NCI-H345 treated with DMSO at 0.1 percent for 48 hours (cell line): ENCODE measurements around the gene ASPDH.
"Not testable (repeated sequence)": the region's sequence is repeated elsewhere in the genome, so short reads cannot be mapped to it uniquely, and the experiment has no call there.

ENCODE experiments used
- DNase-seq: peaks from one replicate; lab custom pipeline; 2025; ENCODE audit not compliant: unreplicated experiment; lab: John Stamatoyannopoulos, UW

Gene ASPDH

DNA sequence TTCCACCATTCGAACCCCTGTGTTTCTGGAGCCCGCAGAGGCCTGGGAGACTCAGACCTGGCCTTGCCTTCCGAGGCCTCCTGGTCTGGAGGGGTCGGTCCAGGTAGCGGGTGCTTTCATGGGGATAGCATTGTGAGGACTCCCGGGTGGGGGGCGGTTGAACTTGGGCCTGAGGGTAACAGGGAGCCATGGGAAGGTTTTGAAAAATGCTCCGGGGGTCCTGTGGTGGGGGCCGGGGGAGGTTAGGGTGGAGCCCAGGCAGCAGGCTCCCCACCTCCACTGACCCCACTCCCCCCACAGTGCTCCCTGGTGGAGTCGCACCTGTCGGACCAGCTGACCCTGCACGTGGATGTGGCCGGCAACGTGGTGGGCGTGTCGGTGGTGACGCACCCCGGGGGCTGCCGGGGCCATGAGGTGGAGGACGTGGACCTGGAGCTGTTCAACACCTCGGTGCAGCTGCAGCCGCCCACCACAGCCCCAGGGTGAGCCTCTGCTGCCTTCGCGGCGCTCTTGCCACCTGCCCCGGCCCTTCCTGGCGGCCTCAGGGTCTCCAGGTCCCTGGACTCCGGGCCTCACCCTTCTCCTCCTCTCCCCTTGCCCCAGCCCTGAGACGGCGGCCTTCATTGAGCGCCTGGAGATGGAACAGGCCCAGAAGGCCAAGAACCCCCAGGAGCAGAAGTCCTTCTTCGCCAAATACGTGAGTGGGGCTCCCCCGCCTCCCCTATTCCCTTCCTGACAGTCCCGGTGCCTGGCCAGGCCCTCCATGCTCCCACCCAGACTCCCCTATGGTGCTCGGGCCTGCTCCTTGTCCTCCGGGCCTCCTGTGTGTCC, 33.2 kb downstream of the ASPDH start:
- no peak for DNase-seq

DNA sequence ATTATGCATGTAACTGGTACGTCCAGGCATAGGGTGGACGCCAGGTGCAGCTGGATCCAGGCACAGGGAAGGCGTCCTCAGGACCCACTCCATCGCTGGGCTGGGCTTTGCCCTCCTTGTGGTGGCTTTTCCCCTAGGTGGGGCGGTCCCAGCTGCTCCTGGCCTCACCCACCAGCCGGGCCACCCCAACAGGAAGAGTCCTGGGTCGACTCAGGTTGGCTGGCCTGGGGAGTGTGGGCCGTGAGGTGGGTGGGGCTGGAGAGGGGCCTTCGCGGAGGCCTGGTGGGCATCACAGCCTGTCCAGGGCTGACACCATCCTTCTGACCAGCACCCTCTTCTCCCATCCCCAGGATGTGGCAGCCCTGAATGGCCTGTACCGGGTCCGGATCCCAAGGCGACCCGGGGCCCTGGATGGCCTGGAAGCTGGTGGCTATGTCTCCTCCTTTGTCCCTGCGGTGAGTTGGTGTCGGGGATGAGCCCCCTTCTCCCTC, 33.9 kb downstream of the ASPDH start:
- DNase-seq: no peak

DNA sequence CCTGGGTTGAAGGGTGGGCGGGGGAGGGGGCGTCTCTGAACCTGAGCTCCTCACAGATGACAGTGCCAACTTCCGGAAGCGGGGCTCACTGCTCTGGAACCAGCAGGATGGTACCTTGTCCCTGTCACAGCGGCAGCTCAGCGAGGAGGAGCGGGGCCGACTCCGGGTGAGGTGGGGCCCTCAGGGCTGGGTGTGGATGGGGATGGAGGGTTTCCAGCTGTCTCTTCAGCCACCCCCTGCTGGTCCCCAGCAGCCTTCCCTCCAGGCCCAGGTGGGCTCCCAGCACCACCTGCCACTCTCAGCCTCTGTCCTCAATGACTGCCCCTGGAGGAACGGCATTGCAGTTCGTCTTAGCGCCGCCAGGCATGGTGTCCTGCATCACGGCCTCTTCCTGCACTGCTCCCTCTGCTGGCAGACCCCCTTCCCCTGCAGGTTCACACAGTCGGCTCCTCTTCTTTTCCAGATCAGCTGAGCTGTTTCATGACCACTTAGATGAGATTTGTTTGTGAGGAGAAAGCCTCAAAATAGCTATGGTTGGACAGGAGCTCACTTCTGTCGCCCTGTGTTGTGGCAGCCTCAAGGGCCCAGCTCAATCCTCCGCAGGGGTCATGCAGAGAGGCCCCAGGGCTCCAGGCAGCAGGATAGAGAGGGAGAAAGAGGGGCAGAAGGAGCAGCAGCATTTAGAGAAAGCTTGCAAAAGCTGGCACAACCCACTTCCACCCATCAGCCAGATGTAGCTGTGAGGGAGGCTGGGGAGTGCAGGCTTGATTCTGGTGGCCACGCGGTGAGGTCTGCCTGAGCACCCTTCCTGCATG, 34.6 kb downstream of the ASPDH start:
- DNase-seq: no peak

DNA sequence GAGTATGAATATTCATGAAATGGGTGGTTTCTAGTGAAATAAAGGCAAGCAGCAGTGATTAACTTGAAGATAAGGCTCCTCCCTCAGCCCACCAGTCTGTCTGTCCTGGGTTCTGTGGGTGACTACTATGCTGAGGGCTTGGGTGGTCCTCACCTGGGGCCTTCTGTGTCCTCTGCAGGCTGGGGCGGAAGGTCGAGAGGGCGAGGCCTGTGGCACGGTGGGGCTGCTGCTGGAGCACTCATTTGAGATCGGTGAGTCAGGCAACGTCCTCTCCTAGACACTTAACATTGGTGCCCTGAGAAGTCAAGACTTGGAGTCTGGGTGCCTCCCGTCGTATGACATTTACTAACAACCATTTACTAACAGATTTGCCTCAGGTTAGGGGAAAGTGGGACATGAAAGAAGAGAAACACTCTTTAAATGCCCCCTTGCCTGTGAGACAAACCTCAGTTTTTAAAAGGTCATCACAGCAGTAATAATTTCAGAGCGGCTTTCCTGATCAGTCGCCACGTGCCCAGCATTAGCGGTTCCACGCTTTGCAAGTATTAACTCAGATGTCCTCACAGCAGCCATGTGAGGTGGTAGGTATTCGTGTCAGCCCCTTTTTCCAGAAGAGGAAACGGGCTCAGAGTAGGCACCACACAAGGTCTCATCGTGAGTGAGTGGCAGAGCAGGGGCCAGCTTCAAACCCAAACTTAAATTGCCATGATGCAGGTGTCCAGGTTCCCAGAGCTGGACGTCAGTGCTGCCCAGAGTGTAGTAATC, 35.8 kb downstream of the ASPDH start:
- no peak for DNase-seq

DNA sequence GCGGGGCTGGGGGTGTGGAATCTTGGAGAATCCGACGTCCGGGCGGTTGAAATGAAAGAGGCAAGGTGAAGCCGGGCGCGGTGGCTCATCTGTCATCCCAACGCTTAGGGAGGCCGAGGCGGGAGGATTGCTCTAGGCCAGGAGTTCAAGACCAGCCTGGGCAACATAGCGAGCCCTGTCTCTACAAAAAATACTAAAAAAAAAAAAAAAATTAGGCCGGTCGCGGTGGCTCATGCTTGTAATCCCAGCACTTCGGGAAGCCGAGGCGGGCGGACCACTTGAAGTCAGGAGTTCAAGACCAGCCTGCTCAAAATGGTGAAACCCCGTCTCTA, 36.8 kb downstream of the ASPDH start:
- no peak for DNase-seq

DNA sequence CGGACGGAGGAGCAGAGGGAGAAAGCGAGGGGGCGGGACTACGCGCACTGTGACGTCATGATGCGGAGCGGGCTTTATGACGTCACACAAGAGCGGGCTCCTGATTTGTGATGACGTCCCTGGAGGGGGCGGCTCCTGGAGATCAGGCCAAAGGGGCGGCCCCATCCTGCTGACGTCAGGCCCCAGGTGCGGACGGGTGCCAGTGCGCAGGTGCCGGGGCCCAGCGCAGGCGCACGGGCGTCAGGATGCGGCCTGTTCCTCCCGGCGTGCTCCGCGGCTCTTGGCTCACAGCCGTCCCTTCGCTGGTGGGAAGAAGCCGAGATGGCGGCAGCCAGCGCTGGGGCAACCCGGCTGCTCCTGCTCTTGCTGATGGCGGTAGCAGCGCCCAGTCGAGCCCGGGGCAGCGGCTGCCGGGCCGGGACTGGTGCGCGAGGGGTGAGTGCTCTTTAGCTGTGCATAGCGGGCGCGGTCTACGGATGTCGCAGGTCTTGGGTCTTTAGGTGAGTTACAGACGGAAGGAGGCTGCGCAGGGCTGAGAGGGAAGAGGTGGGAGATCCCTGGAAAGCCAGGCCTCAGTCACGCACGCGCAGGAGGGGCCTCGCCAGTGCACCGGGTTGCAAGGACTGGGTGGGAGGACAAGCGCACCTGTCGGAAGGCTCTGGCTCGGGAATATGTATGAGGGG, 37.3 kb downstream of the ASPDH start, which contains the start of the genes EMC10 and GARIN5A:
Gene EMC10, plus strand, starts transcription at position 284 of the 683 bp plus-strand sequence. Its CDS starts 38 bp downstream, at position 322.
Gene GARIN5A, minus strand, starts transcription at position 625 of the 683 bp plus-strand sequence. Its CDS starts 460 bp downstream, at position 165.
- DNase-seq: peak; percentile 73

DNA sequence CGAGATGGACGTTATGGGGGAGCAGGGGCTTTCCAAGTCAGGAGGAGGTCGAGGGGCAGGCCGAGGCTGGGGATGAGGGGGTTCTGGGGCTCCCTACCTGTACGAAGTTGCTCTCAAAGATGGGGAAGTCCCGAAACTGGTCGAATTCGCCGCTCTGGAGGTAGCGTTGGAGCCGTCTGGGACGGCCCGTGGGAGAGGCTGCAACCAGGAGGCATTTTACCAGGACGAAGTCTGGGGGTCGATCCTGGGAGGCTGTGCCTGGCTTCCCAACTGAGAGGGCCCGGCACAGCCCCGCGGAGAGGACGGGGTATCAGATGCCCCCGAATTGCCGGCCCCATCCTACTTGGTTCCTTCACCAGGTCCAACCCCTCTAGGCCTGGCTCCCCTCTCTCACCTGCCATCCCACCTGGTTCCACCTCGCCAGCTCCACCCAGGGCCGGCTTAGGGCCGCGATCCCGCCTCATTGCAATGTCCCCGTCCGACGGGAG, 37.9 kb downstream of the ASPDH start:
- no peak for DNase-seq

DNA sequence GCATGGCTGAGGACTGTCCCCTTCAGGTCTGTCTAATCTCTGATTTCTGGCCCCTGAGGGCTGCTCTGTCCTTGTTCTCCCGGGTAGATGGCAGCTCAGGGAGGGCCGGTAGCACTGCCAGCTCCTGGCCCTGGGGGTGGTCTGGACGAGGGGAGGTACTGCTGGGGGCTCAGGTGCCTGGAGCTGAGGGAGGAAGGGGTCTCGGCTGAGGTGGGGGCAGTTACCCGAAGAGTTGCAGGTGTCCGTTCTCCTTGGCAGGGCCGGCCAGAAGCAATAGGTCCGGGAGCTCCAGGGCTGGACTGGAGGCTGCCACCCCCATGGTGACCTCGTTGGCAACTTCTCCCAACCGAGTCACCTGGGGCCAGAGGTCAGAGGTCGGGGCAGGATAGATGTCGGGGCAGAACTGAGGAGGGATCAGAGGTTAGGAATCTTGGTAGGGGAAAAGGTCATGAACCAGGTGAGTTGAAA, 38.6 kb downstream of the ASPDH start:
- no peak for DNase-seq

DNA sequence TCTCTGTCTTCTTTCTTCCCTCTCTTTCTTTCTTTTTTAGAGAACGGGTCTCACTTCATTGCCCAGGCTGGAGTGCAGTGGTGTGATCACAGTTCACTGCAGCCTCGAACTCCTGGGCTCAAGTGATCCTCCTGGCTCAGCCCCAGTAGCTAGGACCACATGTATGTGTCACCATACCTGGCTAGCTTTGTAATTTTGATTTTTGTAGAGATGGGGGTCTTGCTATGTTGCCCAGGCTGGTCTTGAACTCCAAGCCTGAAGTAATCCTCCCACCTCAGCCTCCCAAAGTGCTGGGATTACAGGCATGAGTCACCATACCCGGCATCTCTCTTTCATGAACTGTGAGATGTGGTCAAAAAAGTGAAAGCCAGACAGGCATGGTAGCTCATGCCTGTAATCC, 40.4 kb downstream of the ASPDH start:
- not testable (repeated sequence) for DNase-seq

DNA sequence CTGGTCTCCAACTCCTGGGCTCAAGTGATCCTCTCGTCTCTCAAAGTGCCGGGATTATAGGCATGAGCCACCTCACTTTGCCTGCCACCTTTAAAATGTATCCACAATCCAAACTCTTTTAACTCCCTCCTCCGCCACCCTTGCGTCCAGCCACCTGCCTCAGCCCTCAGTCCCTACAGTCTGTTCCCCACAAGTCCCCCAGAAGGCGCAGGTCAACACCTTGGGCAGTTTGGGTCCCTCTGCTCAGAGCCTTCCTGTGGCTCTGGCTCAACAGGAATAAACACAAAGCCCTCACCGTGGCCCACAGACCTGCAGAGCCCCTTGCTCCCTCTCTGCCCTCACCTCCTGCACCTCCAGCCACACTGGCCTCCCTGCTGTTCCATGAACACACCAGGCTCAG, 44.9 kb downstream of the ASPDH start:
- no peak for DNase-seq

DNA sequence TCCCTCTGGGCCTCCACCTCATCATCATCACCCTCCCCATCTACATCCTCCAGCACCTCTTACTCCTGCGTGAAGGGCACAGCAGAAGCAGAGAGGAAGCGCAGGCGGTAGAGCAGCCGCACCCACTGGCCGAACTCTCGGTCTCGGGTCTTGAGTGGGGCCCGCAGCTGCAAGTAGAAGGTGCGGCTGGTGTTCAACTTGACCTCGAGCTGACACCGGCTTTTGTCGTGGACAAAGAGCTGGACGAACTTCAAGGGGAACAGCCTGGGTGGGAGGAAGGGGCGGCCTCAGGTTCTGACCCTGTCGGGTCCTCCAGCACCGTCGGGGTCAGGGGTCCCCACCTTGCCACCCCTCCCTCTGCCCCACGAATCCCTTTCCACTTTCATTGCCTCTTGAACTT, 46.1 kb downstream of the ASPDH start:
- no peak for DNase-seq

DNA sequence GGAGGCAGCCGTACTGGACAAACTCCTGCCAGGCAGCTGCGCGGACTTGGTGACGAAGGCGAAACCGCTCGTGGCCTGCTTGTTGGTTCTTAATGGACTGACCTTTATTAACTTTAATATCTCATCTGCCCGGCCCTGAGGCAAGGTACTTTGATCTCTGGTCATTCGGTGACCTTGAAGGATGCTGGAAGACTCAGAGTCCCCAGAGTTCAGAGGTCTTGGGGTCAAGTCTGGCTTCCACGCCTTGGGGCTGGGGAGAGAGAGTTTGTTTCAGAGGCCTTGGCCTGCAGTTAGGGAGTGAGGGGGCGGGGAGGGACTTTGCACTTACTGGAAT, 47.0 kb downstream of the ASPDH start:
- DNase-seq: no peak

DNA sequence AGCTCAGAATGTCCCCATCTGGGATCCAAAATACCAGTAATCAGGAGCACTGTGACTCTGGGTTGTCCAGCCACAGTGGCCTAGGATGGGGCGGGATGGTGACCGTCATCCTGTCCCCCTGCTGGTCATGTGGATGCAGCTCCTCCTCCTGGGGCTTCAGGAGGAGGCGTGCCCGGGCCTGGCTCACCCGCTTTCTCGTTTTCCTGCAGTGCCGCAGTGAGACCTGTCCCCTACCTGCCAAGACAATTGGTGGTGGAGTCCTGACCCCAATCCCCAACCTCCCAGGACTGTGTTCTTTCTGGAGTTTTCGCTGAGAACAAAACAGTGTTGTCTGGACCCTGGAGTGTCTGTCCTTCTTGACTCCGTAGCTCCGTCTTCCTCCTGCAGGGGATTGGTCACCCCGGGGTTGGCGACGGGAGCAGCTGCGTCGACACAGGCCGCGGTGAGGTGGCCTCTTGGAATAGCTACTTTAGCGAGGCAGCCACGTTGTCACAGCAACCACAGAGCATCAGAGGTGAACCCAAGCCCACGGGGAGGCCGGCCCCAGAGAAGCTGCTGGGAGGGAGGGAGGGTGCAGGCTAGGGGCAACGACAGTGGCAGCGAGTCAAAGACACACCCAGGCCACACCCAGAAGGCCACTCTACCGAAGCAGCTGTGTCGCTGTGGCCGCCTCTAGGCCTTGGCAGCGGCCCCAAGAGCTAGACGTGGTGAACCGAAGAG, 47.6 kb downstream of the ASPDH start:
- DNase-seq: no peak

DNA sequence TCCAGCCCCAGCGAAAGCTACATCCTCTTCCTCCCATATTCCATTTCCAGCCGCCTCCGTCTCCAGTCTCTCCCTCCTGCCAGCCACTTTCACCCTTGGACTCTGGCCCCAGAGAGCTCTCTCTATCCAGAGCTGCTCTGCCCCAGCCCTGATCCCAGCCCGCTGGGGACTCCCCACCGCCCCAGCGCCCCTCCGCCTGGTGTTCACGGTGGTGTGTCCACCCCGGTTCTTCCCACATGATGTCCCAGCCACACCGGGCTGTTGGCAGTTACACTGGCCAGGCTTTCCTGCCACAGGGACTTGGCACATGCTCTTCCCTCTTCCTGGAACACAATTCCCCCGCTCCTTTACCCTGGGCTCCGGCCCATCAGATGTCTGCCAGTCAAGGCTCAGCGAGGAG, 48.7 kb downstream of the ASPDH start:
- DNase-seq: no peak

DNA sequence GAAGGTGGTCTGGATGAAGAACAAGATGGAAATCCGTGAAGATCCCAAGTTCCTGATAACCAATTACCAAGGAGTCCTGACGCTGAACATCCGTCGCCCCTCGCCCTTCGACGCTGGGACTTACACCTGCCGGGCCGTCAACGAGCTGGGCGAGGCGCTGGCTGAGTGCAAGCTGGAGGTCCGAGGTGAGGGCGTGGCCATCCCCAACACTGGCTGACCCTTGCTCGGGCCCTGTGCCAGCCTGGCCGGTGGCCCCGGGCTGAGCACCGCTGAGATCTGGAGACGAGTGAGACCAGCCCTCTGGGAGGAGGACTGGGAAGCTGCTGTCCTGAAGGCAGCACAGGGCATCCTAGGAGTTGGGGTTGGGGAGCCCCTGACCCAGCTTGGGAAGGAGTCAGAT, 49.4 kb downstream of the ASPDH start:
- DNase-seq: no peak

DNA sequence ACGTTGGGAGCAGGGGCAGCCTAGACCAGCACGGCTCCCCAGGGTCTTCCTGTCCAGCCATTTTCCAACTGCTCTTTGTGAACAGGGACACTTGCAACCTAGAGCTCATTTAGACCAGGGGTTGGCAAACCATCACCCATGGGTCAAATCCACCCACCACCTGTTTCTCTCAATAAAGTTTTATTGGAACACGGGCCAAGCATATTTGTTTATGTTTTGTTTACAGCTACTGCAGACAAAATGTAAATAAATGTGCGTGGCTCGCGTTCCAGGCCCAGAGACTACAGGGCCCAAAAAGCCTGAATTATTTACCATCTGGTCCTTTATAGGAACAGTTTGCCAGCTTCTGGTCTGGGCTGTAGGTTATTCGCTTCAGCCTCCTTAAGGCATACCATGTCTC, 50.7 kb downstream of the ASPDH start:
- DNase-seq: no peak
